Measurements from ENCODE around the gene TMEM95.

The TMEM95 gene

GRCh38 chr17:7379134-7379533 lies 24.2 kb downstream of the TMEM95 start:
- DNase-seq (ENCODE audit: low read depth): no peak

GRCh38 chr17:7380321-7380720 lies 25.4 kb downstream of the TMEM95 start:
- no peak for DNase-seq (ENCODE audit: low read depth)

- DNase-seq (ENCODE audit: low read depth): no peak
Observed at GRCh38 chr17:7380855-7381683, 26.1 kb downstream of the TMEM95 start, which contains the start of gene TNK1. TNK1 (plus strand) TSS chr17:7381089; CDS start chr17:7382927, 1,838 bp downstream.

GRCh38 chr17:7382901-7383300 lies 27.9 kb downstream of the TMEM95 start:
- no peak for DNase-seq (ENCODE audit: low read depth)

- no peak for DNase-seq (ENCODE audit: low read depth)
Observed at GRCh38 chr17:7383371-7383741, 28.4 kb downstream of the TMEM95 start.

GRCh38 chr17:7383742-7384488 lies 29.0 kb downstream of the TMEM95 start:
- DNase-seq (ENCODE audit: low read depth): no peak

- no peak for DNase-seq (ENCODE audit: low read depth)
Observed at GRCh38 chr17:7384489-7385081, 29.6 kb downstream of the TMEM95 start.

- no peak for DNase-seq (ENCODE audit: low read depth)
Observed at GRCh38 chr17:7388856-7389255, 33.9 kb downstream of the TMEM95 start.

GRCh38 chr17:7389924-7390910 lies 35.3 kb downstream of the TMEM95 start:
- no peak for DNase-seq (ENCODE audit: low read depth)

- no peak for DNase-seq (ENCODE audit: low read depth)
Observed at GRCh38 chr17:7391307-7391706, 36.4 kb downstream of the TMEM95 start.

GRCh38 chr17:7392696-7393612 lies 38.0 kb downstream of the TMEM95 start:
- DNase-seq (ENCODE audit: low read depth): no peak

- no peak for DNase-seq (ENCODE audit: low read depth)
Observed at GRCh38 chr17:7393613-7394451, 38.9 kb downstream of the TMEM95 start.

GRCh38 chr17:7394452-7395191 lies 39.7 kb downstream of the TMEM95 start, which contains the start of gene PLSCR3:
PLSCR3 (minus strand) TSS chr17:7394525; CDS start chr17:7394110, 415 bp downstream.
- DNase-seq (ENCODE audit: low read depth): peak; percentile 73

GRCh38 chr17:7396147-7396546 lies 41.2 kb downstream of the TMEM95 start:
- no peak for DNase-seq (ENCODE audit: low read depth)

GRCh38 chr17:7398612-7399011 lies 43.7 kb downstream of the TMEM95 start:
- no peak for DNase-seq (ENCODE audit: low read depth)

- no peak for DNase-seq (ENCODE audit: low read depth)
Observed at GRCh38 chr17:7403043-7403726, 48.2 kb downstream of the TMEM95 start.

- no peak for DNase-seq (ENCODE audit: low read depth)
Observed at GRCh38 chr17:7403727-7403976, 48.7 kb downstream of the TMEM95 start.

GRCh38 chr17:7403977-7404736 lies 49.2 kb downstream of the TMEM95 start, which contains the start of gene TMEM256:
TMEM256 (minus strand) TSS chr17:7404097; CDS start chr17:7404084, 13 bp downstream.
- DNase-seq (ENCODE audit: low read depth): peak; percentile 98
